ENCODE measurements around the gene ADAMTS9.

- TF ChIP-seq MAX (IDR thresholded peaks at IDR 0.05) (no peak), REST (IDR thresholded peaks at IDR 0.05; ENCODE audit: low read depth) (no peak), CEBPB (IDR thresholded peaks at IDR 0.05) (no peak), EGR1 (IDR thresholded peaks at IDR 0.05) (no peak), EP300 (IDR thresholded peaks at IDR 0.05; ENCODE audit: borderline replicate concordance) (no peak), CREB1 (IDR thresholded peaks at IDR 0.05; ENCODE audit: low read depth) (no peak), RAD21 (IDR thresholded peaks at IDR 0.05; ENCODE audit: low read depth) (no peak), FOXM1 (IDR thresholded peaks at IDR 0.05; ENCODE audit: borderline replicate concordance, low read depth) (no peak)
Measured at GRCh38 chr3:64645243-64645642, 42.6 kb downstream of the ADAMTS9 start.

Data from Ishikawa (cell line).